Adrenal gland (tissue), 12 donors: ENCODE results near the gene GADD45G. TPM values are rescaled to one million over a fixed set of nuclear protein-coding genes. Genes with fewer than 3 reads are reported as not detected.
A peak's percentile ranks its signal among the peaks of the same experiment; 100 is the strongest.

Experiments used
- DNase-seq, 7 donors: peaks; one replicate each; pipeline ENCODE4 v3.0.0-alpha.2; 2019 to 2020
- H3K27ac ChIP-seq, 5 donors: fragments of 200-600 bp; sonication (generic) in 4 of 5; 1 replicate in 3 of 5; 2 replicates in 2 of 5; pipeline versions ENCODE4 v1.5.1 to v1.8.0; 2016 to 2020; ENCODE audit warnings: mild to moderate bottlenecking in 1 of 5
- H3K27me3 ChIP-seq: fragments of 200-600 bp; 2 replicates; pipeline ENCODE4 v1.8.0; 2021
- H3K36me3 ChIP-seq, 2 donors: fragments of 200-600 bp; replicated peaks in 1 of 2; 1 replicate in 1 of 2; 2 replicates in 1 of 2; pipeline versions ENCODE4 v1.5.1 to v1.8.0; 2018 to 2022
- H3K4me1 ChIP-seq, 2 donors: fragments of 200-600 bp; replicated peaks in 1 of 2; 1 replicate in 1 of 2; 2 replicates in 1 of 2; pipeline versions ENCODE4 v1.5.1 to v1.8.0; 2018 to 2021
- H3K4me3 ChIP-seq, 4 donors: fragments of 200-600 bp; sonication (generic) in 3 of 4; one replicate each; pipeline ENCODE4 v1.5.1; 2016 to 2018
- H3K9me3 ChIP-seq, 3 donors: fragments of 200-600 bp; sonication (generic) in 1 of 3; replicated peaks in 1 of 3; 1 replicate in 2 of 3; 2 replicates in 1 of 3; pipeline versions ENCODE4 v1.5.1 to v1.8.0; 2016 to 2021
- CTCF ChIP-seq, 6 experiments: fragments of 450-650 bp in 4 of 6; fragments of 200-600 bp in 2 of 6; sonication (generic) in 1 of 6; IDR thresholded peaks; 1 replicate in 5 of 6; 2 replicates in 1 of 6; pipeline versions ENCODE4 v1.5.1 to v1.8.0; 2016 to 2021; ENCODE audit warnings: antibody characterized with exemption in 6 of 6, mild to moderate bottlenecking in 2 of 6, moderate library complexity in 1 of 6
- POLR2A ChIP-seq, 2 donors: fragments of 450-650 bp; IDR thresholded peaks; one replicate each; pipeline ENCODE4 v1.6.1; 2017; ENCODE audit warnings: antibody characterized with exemption in 2 of 2, mild to moderate bottlenecking in 2 of 2, moderate library complexity in 1 of 2
- WGBS, 4 donors: extraction: QIAGEN DNeasy Blood & Tissue Kit in 2 of 4; methylation state at CpG; one replicate each; pipeline versions ENCODE4 v1.1.5 to v1.1.7; 2013 to 2017; 5-methylcytosine and 5-hydroxymethylcytosine counted together
- intact Hi-C, 2 donors: fragments of 100-400 bp; cut with DNase I; formaldehyde crosslinking; loops; one replicate each; pipeline versions ENCODE4 v1.14.1 to v1.15.0; 2022 to 2023
- polyA plus RNA-seq, 3 donors: library from polyadenylated mRNA; stranded (reverse); fragments of 200-250 nt in 2 of 3; fragments of 350-450 nt in 1 of 3; fragmentation: Illumina TruSeq in 1 of 3; extraction: RNeasy Lipid Tissue Mini Kit (QIAGEN cat#74804) in 1 of 3; gene quantifications; one replicate each; pipeline ENCODE4 v1.2.3, GENCODE V29; 2013 to 2014
- total RNA-seq, 9 donors: library from RNA; depleted of rRNA in 4 of 9; stranded (reverse); fragments of >200 nt in 4 of 9; fragments of 120-200 nt in 1 of 9; fragmentation: NEBNext Ultra II Directional in 1 of 9; extraction: Animal tissue kit (Norgen Biotek cat#: 25700) in 1 of 9; gene quantifications; one replicate each; pipeline versions ENCODE4 v1.1.0 to v1.2.4, GENCODE V29; 2013 to 2023
- donor health status: healthy with polysubstance abuse.
- donor health status: Bipolar disorder and iron deficiency.
- donor health status: DM: yes; HTN: yes; CAD: no.
- donor health status: DM: no; HTN: no; CAD: no.
- donor health status: DM: no; HTN: no; CAD: no.
- donor health status: DM: yes; HTN: yes; CAD: no.

The GADD45G gene
- total and polyA plus RNA-seq, 12 donors, result 3.3 to 294 (median 93.3) TPM

- no peaks in the 10 kb centered on the region for H3K27me3 ChIP-seq
- intact Hi-C loops, result loop anchor here (5.0 to 10.0 kb wide), 3 partner anchors 201 to 391 kb away; no protein-coding TSS in a partner anchor
- DNase-seq, result peak; percentile 87 to 95 (median 91)
- peaks cover 0 to 10% of the 10 kb centered on the region in 2 donors for H3K36me3 ChIP-seq
- H3K4me3 ChIP-seq, result peak overlapping the region; percentile 7 to 56 (median 28)
- H3K9me3 ChIP-seq, result no peaks in the 10 kb centered on the region
- 0 to 1% (median 0%) methylated on average over 14 to 64 of the region's 64 CpGs for WGBS, 4 donors
- peak; percentile 31 to 72 (median 60) for TF ChIP-seq CTCF (IDR thresholded peaks at IDR 0.05)
- TF ChIP-seq POLR2A (IDR thresholded peaks at IDR 0.05), result peak; percentile 20 to 79
- H3K4me1 ChIP-seq, result peaks cover 18 to 35% of the 10 kb centered on the region in 2 donors
- H3K27ac ChIP-seq, result peak overlapping the region; percentile 45 to 97 (median 89)
Observed at GRCh38 chr9:89603767-89604665, 796 bp upstream of the GADD45G start.

GRCh38 chr9:89605465-89606048 is 745 bp downstream of the GADD45G start:
- H3K9me3 ChIP-seq, result no peaks in the 10 kb centered on the region
- H3K4me1 ChIP-seq, result peaks cover 18 to 35% of the 10 kb centered on the region in 2 donors
- H3K4me3 ChIP-seq, result peak overlapping the region; percentile 64 to 95 (median 80)
- H3K36me3 ChIP-seq, result peaks cover 0 to 10% of the 10 kb centered on the region in 2 donors
- 0 to 2% (median 0%) methylated on average over 2 to 57 of the region's 57 CpGs for WGBS, 4 donors
- H3K27ac ChIP-seq, result peak overlapping the region; percentile 66 to 99 (median 96)
- H3K27me3 ChIP-seq, result no peaks in the 10 kb centered on the region
- TF ChIP-seq CTCF (IDR thresholded peaks at IDR 0.05), result no peak
- TF ChIP-seq POLR2A (IDR thresholded peaks at IDR 0.05), result no peak
- intact Hi-C loops, result loop anchor here (5.0 to 10.0 kb wide), 3 partner anchors 199 to 389 kb away; no protein-coding TSS in a partner anchor
- peak in 6 of 7 donors; percentile 54 to 81 (median 68) for DNase-seq

- DNase-seq, result peak; percentile 72 to 91 (median 89)
- H3K9me3 ChIP-seq, result no peaks in the 10 kb centered on the region
- WGBS, 4 donors, result 3 to 9% (median 7%) methylated on average over 7 to 40 of the region's 40 CpGs
- TF ChIP-seq CTCF (IDR thresholded peaks at IDR 0.05), result no peak
- TF ChIP-seq POLR2A (IDR thresholded peaks at IDR 0.05), result peak in 1 of 2 donors; percentile 73
- peak overlapping the region; percentile 64 to 95 (median 80) for H3K4me3 ChIP-seq
- peaks cover 0 to 10% of the 10 kb centered on the region in 2 donors for H3K36me3 ChIP-seq
- no peaks in the 10 kb centered on the region for H3K27me3 ChIP-seq
- H3K27ac ChIP-seq, result peak overlapping the region; percentile 66 to 99 (median 96)
- H3K4me1 ChIP-seq, result peaks cover 18 to 35% of the 10 kb centered on the region in 2 donors
- intact Hi-C loops, result loop anchor here (5.0 to 10.0 kb wide), 3 partner anchors 199 to 389 kb away; no protein-coding TSS in a partner anchor
Observed at GRCh38 chr9:89606049-89606623, 1.3 kb downstream of the GADD45G start.
